ENCODE measurements around the gene PTPRN2. TPM values are rescaled to one million over a fixed set of nuclear protein-coding genes. Genes with fewer than 3 reads are reported as not detected.

The PTPRN2 gene
- total and polyA plus RNA-seq, 2 donors (not counting 3 experiments of a cell fraction or from before 2014, with no cell fraction given) = 0.62 to 0.88 TPM

DNA sequence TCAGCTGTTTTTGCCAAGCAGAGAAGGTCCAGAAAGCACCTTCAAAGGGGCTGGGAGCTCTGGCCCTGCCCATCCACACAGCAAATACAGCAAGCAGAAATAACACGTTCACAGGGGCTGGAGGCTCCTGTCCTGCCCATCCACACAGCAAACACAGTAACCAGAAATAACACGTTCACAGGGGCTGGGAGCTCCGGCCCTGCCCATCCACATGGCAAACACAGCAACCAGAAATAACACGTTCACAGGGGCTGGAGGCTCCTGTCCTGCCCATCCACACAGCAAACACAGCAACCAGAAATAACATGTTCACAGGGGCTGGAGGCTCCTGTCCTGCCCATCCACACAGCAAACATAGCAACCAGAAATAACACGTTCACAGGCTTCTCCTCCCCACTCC is 558.1 kb downstream of the PTPRN2 start:
- Histone ChIP-seq H3K9me3 (replicated peaks; ENCODE audit: control insufficient read depth, insufficient read depth, low read length) (no peaks in the 10 kb centered on the region), H3K36me3 (ENCODE audit: control insufficient read depth in 2 of 2, extremely low read depth in 1 of 2, insufficient read depth in 2 of 2, low read length in 2 of 2) (no peaks in the 10 kb centered on the region), H3K4me3 (replicated peaks in 1 of 3; ENCODE audit: insufficient read depth in 1 of 3, low read depth in 1 of 3, low read length in 3 of 3) (no peak overlapping the region), H3K4me1 (ENCODE audit: control insufficient read depth, extremely low read depth, insufficient read depth, low read length) (no peaks in the 10 kb centered on the region), H3K27ac (ENCODE audit: insufficient read depth, low read depth, low read length) (no peak overlapping the region), H2AFZ (ENCODE audit: low read depth, low read length) (no peak overlapping the region), H3K9me1 (replicated peaks; ENCODE audit: control insufficient read depth, extremely low read depth, insufficient read depth, low read length) (no peaks in the 10 kb centered on the region), H3K79me2 (ENCODE audit: control insufficient read depth, insufficient read depth, low read length) (no peaks in the 10 kb centered on the region), H4K20me1 (replicated peaks; ENCODE audit: control insufficient read depth, extremely low read depth, insufficient read depth, low read length) (no peaks in the 10 kb centered on the region), H3K27me3 (ENCODE audit: control insufficient read depth in 2 of 2, insufficient read depth in 2 of 2, low read length in 2 of 2) (no peaks in the 10 kb centered on the region), H3K4me2 (ENCODE audit: insufficient read depth, low read length) (no peak overlapping the region), H3K9ac (replicated peaks; ENCODE audit: extremely low read depth, insufficient read depth, low read length) (no peak overlapping the region)
- intact Hi-C loops (cut with micrococcal nuclease) (no loop called here), dilution Hi-C loops (cut with MboI; ENCODE audit: extremely low pct_ligation_motif_present, low sequenced_read_pairs) (no loop called here)
- TF ChIP-seq GATA2 (IDR thresholded peaks at IDR 0.05; ENCODE audit: insufficient read depth, insufficient read length, low read depth, low read length) = no peak
- TF ChIP-seq, protein P1, sequence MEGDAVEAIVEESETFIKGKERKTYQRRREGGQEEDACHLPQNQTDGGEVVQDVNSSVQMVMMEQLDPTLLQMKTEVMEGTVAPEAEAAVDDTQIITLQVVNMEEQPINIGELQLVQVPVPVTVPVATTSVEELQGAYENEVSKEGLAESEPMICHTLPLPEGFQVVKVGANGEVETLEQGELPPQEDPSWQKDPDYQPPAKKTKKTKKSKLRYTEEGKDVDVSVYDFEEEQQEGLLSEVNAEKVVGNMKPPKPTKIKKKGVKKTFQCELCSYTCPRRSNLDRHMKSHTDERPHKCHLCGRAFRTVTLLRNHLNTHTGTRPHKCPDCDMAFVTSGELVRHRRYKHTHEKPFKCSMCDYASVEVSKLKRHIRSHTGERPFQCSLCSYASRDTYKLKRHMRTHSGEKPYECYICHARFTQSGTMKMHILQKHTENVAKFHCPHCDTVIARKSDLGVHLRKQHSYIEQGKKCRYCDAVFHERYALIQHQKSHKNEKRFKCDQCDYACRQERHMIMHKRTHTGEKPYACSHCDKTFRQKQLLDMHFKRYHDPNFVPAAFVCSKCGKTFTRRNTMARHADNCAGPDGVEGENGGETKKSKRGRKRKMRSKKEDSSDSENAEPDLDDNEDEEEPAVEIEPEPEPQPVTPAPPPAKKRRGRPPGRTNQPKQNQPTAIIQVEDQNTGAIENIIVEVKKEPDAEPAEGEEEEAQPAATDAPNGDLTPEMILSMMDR (IDR thresholded peaks at IDR 0.05; ENCODE audit: extremely low read depth in 1 of 2, insufficient read depth in 1 of 2, low read depth in 1 of 2, low read length in 2 of 2) = no peak
- TF ChIP-seq MYC (IDR thresholded peaks at IDR 0.05; ENCODE audit: low read depth, low read length) = no peak
- TF ChIP-seq FOS (IDR thresholded peaks at IDR 0.05; ENCODE audit: borderline replicate concordance, insufficient read depth, low read length) = no peak
- TF ChIP-seq, protein P2, sequence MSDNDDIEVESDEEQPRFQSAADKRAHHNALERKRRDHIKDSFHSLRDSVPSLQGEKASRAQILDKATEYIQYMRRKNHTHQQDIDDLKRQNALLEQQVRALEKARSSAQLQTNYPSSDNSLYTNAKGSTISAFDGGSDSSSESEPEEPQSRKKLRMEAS (IDR thresholded peaks at IDR 0.05; ENCODE audit: insufficient read depth, insufficient read length) = no peak
- TF ChIP-seq EZH2 (IDR thresholded peaks at IDR 0.05; ENCODE audit: borderline replicate concordance, low read depth, low read length, severe bottlenecking) = no peak
- no peak for TF ChIP-seq POLR2AphosphoS5 (IDR thresholded peaks at IDR 0.05; ENCODE audit: insufficient read depth, low read depth, low read length)
- TF ChIP-seq POLR2A (IDR thresholded peaks at IDR 0.05; ENCODE audit: low read depth, low read length) = no peak
- TF ChIP-seq JUN (IDR thresholded peaks at IDR 0.05; ENCODE audit: borderline replicate concordance, insufficient read depth, insufficient read length, low read depth) = no peak
- DNase-seq (ENCODE audit: low read depth, low spot score) (no peak), FAIRE-seq (no peak)
- POLR2A ChIA-PET = no interaction called here
- CTCF ChIA-PET = no interaction called here
- no TSS peak for BruUV-seq (replicated peaks)

All from endothelial cell of umbilical vein (primary cell).